Esophagus muscularis mucosa (tissue), 4 donors: ENCODE measurements around the gene SEMA5A. TPM values are rescaled to one million over a fixed set of nuclear protein-coding genes. Genes with fewer than 3 reads are reported as not detected.

Experiments used
- DNase-seq: peaks from one replicate; pipeline ENCODE4 v3.0.0-alpha.2; 2017; ENCODE audit errors: extremely low spot score
- H3K27ac ChIP-seq, 4 donors: fragments of 200-600 bp; sonication (generic); replicated peaks in 1 of 4; 1 replicate in 3 of 4; 2 replicates in 1 of 4; pipeline ENCODE4 v1.5.1; 2016 to 2019; ENCODE audit warnings: mild to moderate bottlenecking in 1 of 4
- H3K27me3 ChIP-seq, 4 donors: fragments of 200-600 bp; sonication (generic); one replicate each; pipeline versions ENCODE4 v1.5.1 to v1.6.0; 2016 to 2019
- H3K36me3 ChIP-seq, 4 donors: fragments of 200-600 bp; sonication (generic); one replicate each; pipeline ENCODE4 v1.5.1; 2016 to 2019
- H3K4me1 ChIP-seq, 4 donors: fragments of 200-600 bp; sonication (generic); one replicate each; pipeline ENCODE4 v1.5.1; 2016 to 2019
- H3K4me3 ChIP-seq, 4 donors: fragments of 200-600 bp; sonication (generic); 1 replicate in 2 of 4; 2 replicates in 2 of 4; pipeline ENCODE4 v1.5.1; 2016 to 2019; ENCODE audit warnings: mild to moderate bottlenecking in 4 of 4, moderate library complexity in 1 of 4
- H3K9me3 ChIP-seq, 4 donors: fragments of 200-600 bp; sonication (generic); 1 replicate in 3 of 4; 2 replicates in 1 of 4; pipeline ENCODE4 v1.5.1; 2016 to 2019
- EP300 ChIP-seq: sonication (generic); formaldehyde crosslinking; IDR thresholded peaks from one replicate; pipeline ENCODE4 v1.6.1; 2017; ENCODE audit warnings: antibody characterized with exemption
- POLR2A ChIP-seq: fragments of 450-650 bp; IDR thresholded peaks from one replicate; pipeline ENCODE4 v1.6.1; 2017; ENCODE audit warnings: antibody characterized with exemption, moderate library complexity, mild to moderate bottlenecking, low read depth
- POLR2AphosphoS5 ChIP-seq, 2 donors: sonication (generic); formaldehyde crosslinking; IDR thresholded peaks; one replicate each; pipeline ENCODE4 v1.6.1; 2017; ENCODE audit warnings: antibody characterized with exemption in 2 of 2
- WGBS: methylation state at CpG from one replicate; pipeline ENCODE4 v1.1.5; 2018; 5-methylcytosine and 5-hydroxymethylcytosine counted together
- intact Hi-C: fragments of 100-400 bp; cut with DNase I; formaldehyde crosslinking; loops from one replicate; pipeline ENCODE4 v1.15.1; 2023
- total RNA-seq, 4 donors: library from RNA; depleted of rRNA; stranded (reverse); fragments of >200 nt; gene quantifications; one replicate each; pipeline versions ENCODE4 v1.1.0 to v1.2.1, GENCODE V29; 2016
- TF ChIP-seq, protein P1 (sequence below), 3 experiments: fragments of 200-600 bp in 2 of 3; fragments of 450-650 bp in 1 of 3; sonication (generic) in 2 of 3; IDR thresholded peaks; one replicate each; pipeline ENCODE4 v1.5.1; 2017 to 2019; ENCODE audit warnings: antibody characterized with exemption in 3 of 3, mild to moderate bottlenecking in 2 of 3, moderate library complexity in 1 of 3

SEMA5A gene
- total RNA-seq, 4 donors from 2014 or later: 2.1 to 5.6 (median 3.5) TPM

GRCh38 chr5:9496801-9497200 lies 49.1 kb downstream of the SEMA5A start:
- Histone ChIP-seq H3K27ac (no peak overlapping the region), H3K36me3 (no peaks in the 10 kb centered on the region), H3K4me3 (no peak overlapping the region), H3K9me3 (no peaks in the 10 kb centered on the region), H3K27me3 (no peaks in the 10 kb centered on the region), H3K4me1 (no peaks in the 10 kb centered on the region)
- DNase-seq: peak; percentile 64
- TF ChIP-seq POLR2AphosphoS5 (IDR thresholded peaks at IDR 0.05): no peak
- no peak for TF ChIP-seq POLR2A
- TF ChIP-seq, protein P1, sequence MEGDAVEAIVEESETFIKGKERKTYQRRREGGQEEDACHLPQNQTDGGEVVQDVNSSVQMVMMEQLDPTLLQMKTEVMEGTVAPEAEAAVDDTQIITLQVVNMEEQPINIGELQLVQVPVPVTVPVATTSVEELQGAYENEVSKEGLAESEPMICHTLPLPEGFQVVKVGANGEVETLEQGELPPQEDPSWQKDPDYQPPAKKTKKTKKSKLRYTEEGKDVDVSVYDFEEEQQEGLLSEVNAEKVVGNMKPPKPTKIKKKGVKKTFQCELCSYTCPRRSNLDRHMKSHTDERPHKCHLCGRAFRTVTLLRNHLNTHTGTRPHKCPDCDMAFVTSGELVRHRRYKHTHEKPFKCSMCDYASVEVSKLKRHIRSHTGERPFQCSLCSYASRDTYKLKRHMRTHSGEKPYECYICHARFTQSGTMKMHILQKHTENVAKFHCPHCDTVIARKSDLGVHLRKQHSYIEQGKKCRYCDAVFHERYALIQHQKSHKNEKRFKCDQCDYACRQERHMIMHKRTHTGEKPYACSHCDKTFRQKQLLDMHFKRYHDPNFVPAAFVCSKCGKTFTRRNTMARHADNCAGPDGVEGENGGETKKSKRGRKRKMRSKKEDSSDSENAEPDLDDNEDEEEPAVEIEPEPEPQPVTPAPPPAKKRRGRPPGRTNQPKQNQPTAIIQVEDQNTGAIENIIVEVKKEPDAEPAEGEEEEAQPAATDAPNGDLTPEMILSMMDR (IDR thresholded peaks at IDR 0.05): no peak
- no peak for TF ChIP-seq EP300
- WGBS: 71% methylated on average over 1 of the region's 1 CpG
- intact Hi-C loops: no loop called here

DNA sequence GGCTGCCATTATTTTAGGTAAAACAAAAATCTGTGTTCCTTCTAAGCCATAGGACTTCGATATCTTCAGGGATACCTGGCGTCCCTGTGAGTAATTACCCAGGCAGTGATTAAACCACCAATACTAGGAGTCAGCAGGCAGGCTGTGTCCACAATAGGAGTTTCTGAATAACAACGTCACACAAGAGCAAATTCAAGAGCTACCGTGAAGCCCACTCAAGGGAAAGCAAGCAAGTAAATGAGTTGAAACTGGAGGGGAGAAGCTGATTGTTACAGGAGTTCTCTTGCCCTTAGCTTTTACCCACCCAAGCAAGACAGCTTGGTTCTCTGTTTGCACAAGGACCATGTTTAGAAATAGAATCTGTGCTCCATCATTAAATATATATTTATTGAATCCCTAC lies 50.8 kb downstream of the SEMA5A start:
- Histone ChIP-seq H3K4me3 (no peak overlapping the region), H3K27me3 (no peaks in the 10 kb centered on the region), H3K27ac (no peak overlapping the region), H3K9me3 (no peaks in the 10 kb centered on the region), H3K4me1 (peaks cover 0 to 5% (median 0%) of the 10 kb centered on the region in 4 donors), H3K36me3 (no peaks in the 10 kb centered on the region)
- WGBS: 89% methylated on average over 4 of the region's 4 CpGs
- intact Hi-C loops: no loop called here
- DNase-seq: peak; percentile 53
- TF ChIP-seq EP300 (no peak), POLR2A (no peak), POLR2AphosphoS5 (IDR thresholded peaks at IDR 0.05) (no peak)
- TF ChIP-seq, protein P1 (IDR thresholded peaks at IDR 0.05): no peak

GRCh38 chr5:9494301-9494700 lies 51.6 kb downstream of the SEMA5A start:
- no peaks in the 10 kb centered on the region for H3K27me3 ChIP-seq
- H3K9me3 ChIP-seq: no peaks in the 10 kb centered on the region
- DNase-seq: no peak
- intact Hi-C loops: no loop called here
- H3K27ac ChIP-seq: no peak overlapping the region
- peaks cover 0 to 5% (median 0%) of the 10 kb centered on the region in 4 donors for H3K4me1 ChIP-seq
- 80% methylated on average over 3 of the region's 3 CpGs for WGBS
- TF ChIP-seq, protein P1 (IDR thresholded peaks at IDR 0.05): no peak
- TF ChIP-seq POLR2A (no peak), EP300 (no peak), POLR2AphosphoS5 (IDR thresholded peaks at IDR 0.05) (no peak)
- no peaks in the 10 kb centered on the region for H3K36me3 ChIP-seq
- no peak overlapping the region for H3K4me3 ChIP-seq

GRCh38 chr5:9490494-9491097 lies 55.3 kb downstream of the SEMA5A start:
- peak; percentile 68 for DNase-seq

More at GRCh38 chr5:9490494-9491097, 55.3 kb downstream of the SEMA5A start:
- Histone ChIP-seq H3K4me1 (peaks cover 0 to 5% (median 0%) of the 10 kb centered on the region in 4 donors), H3K4me3 (no peak overlapping the region), H3K36me3 (no peaks in the 10 kb centered on the region), H3K27ac (no peak overlapping the region), H3K9me3 (no peaks in the 10 kb centered on the region), H3K27me3 (no peaks in the 10 kb centered on the region)
- WGBS: 88% methylated on average over 2 of the region's 2 CpGs
- intact Hi-C loops: no loop called here
- no peak for TF ChIP-seq EP300
- TF ChIP-seq, protein P1 (IDR thresholded peaks at IDR 0.05): no peak
- no peak for TF ChIP-seq POLR2A
- TF ChIP-seq POLR2AphosphoS5 (IDR thresholded peaks at IDR 0.05): no peak
